ENCODE measurements around the gene HEG1.

Gene HEG1

DNA sequence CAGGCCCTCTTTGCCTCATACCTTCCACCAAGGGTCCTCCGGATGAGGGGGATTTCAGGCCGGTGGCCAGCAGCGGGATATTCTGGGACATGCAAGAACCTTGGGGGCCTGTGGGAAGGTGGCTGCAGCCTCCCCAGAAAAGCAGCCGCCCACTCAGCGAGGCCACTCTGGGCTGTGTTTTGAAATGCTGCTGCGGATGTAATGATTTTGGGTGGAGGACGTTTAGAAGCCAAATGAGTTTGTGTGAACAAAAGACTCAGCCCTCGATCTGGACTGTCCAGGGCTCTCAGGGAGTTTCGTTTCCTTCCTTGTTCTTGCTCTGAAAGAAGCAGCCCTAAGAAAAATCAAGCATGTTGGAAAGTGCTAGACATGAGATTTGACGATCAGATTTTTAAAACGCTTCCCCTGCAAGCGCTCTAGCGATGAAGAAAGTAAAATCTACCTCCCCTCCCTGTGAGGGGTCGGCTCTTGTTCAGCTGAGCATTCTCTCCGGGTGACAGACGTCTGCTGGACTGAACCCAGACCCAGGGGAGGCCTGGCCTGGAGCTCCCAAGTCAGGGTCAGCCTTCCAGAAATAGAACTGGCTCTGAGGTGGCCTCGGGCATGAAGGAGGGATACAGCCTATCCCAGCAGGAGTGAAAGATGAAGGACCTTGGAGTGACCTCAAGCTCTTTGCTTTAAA is 12.9 kb downstream of the HEG1 start:
- H3K27ac ChIP-seq (ENCODE audit: low read length), result no peak overlapping the region

DNA sequence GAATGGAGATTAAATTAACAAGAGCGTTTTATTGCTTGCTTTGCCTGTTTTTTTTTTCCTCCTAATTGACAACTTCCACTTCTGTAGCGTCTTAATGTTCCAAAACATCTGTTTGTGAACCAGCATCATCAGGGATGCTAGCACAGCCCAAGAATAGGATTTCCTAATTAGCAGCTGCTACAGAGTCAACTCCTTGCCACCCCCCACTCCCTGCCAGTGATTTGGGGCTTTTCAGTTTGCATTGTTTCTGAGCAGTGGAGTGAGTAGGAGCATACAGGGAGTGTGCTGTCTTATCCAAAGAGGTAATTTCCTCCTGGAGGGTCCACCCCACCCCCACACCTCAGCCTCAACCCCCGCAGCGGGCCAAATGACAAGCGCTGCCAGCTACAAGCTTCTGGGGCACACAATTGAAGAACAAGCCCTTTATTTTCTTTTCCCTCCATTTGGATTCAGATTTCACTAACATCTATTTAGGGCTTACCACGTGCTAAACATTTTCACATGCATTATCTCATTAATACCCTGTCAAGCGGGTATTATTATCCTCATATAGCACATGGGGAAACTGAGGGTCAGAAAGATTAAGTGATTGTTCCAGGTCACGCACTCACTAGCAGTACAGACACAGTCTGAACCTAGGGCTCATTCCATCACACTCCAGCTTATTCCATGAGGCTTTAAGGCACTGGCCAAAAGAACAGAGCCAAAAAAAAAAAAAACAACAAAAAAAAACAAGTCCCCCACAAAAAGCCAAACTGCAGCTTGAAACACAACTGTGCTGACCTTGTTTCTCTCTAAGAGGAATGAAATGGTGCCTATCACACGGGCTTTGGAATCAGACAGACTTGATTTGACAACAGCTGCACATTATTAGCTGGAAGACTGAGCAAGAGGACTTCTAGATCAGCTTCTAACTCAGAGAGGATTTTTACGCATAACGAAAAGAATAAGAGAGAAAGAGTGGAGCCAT is 16.4 kb downstream of the HEG1 start:
- H3K27me3 ChIP-seq (replicated peaks; ENCODE audit: insufficient read depth, low read length), result no peaks in the 10 kb centered on the region

More for the DNA sequence above, 12.9 kb downstream of the HEG1 start:
- no peak for TF ChIP-seq EZH2 (optimal IDR thresholded peaks at IDR 0.05; ENCODE audit: low read depth, low read length)
- TF ChIP-seq EZH2phosphoT487 (IDR thresholded peaks at IDR 0.05; ENCODE audit: low read length), result no peak
- TF ChIP-seq, protein P1, sequence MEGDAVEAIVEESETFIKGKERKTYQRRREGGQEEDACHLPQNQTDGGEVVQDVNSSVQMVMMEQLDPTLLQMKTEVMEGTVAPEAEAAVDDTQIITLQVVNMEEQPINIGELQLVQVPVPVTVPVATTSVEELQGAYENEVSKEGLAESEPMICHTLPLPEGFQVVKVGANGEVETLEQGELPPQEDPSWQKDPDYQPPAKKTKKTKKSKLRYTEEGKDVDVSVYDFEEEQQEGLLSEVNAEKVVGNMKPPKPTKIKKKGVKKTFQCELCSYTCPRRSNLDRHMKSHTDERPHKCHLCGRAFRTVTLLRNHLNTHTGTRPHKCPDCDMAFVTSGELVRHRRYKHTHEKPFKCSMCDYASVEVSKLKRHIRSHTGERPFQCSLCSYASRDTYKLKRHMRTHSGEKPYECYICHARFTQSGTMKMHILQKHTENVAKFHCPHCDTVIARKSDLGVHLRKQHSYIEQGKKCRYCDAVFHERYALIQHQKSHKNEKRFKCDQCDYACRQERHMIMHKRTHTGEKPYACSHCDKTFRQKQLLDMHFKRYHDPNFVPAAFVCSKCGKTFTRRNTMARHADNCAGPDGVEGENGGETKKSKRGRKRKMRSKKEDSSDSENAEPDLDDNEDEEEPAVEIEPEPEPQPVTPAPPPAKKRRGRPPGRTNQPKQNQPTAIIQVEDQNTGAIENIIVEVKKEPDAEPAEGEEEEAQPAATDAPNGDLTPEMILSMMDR (IDR thresholded peaks at IDR 0.05; ENCODE audit: low read length), result no peak
- Histone ChIP-seq H3K79me2 (ENCODE audit: low read length) (no peaks in the 10 kb centered on the region), H3K9ac (ENCODE audit: low read length) (no peak overlapping the region), H3F3A (ENCODE audit: insufficient read depth, low read length) (no peaks in the 10 kb centered on the region), H3K36me3 (replicated peaks; ENCODE audit: insufficient read depth, low read length) (no peaks in the 10 kb centered on the region), H3K4me2 (ENCODE audit: low read depth, low read length) (no peak overlapping the region), H3K27me3 (replicated peaks; ENCODE audit: insufficient read depth, low read length) (no peaks in the 10 kb centered on the region), H3K4me3 (ENCODE audit: low read length) (no peak overlapping the region), H3K9me3 (replicated peaks; ENCODE audit: insufficient read depth, low read length) (no peaks in the 10 kb centered on the region), H3K9me2 (replicated peaks; ENCODE audit: insufficient read depth, low read length) (no peaks in the 10 kb centered on the region), H3K4me1 (ENCODE audit: low read length) (no peaks in the 10 kb centered on the region), H4K20me1 (ENCODE audit: insufficient read depth, low read length) (no peaks in the 10 kb centered on the region), H2AFZ (ENCODE audit: low read length) (no peak overlapping the region)
- no peak for DNase-seq

GRCh38 chr3:125037498-125038150 is 18.2 kb downstream of the HEG1 start:
- H3K79me2 ChIP-seq (ENCODE audit: low read length), result no peaks in the 10 kb centered on the region
- DNase-seq, result no peak
- no peak overlapping the region for H3K27ac ChIP-seq (ENCODE audit: low read length)
- no peaks in the 10 kb centered on the region for H3K4me1 ChIP-seq (ENCODE audit: low read length)
- no peaks in the 10 kb centered on the region for H3F3A ChIP-seq (ENCODE audit: insufficient read depth, low read length)
- no peak overlapping the region for H3K4me2 ChIP-seq (ENCODE audit: low read depth, low read length)
- H3K4me3 ChIP-seq (ENCODE audit: low read length), result no peak overlapping the region
- H2AFZ ChIP-seq (ENCODE audit: low read length), result no peak overlapping the region
- TF ChIP-seq, protein P1 (IDR thresholded peaks at IDR 0.05; ENCODE audit: low read length), result no peak
- TF ChIP-seq EZH2phosphoT487 (IDR thresholded peaks at IDR 0.05; ENCODE audit: low read length) (no peak), EZH2 (optimal IDR thresholded peaks at IDR 0.05; ENCODE audit: low read depth, low read length) (no peak)
- H4K20me1 ChIP-seq (ENCODE audit: insufficient read depth, low read length), result no peaks in the 10 kb centered on the region
- no peaks in the 10 kb centered on the region for H3K36me3 ChIP-seq (replicated peaks; ENCODE audit: insufficient read depth, low read length)
- no peak overlapping the region for H3K9ac ChIP-seq (ENCODE audit: low read length)
- H3K9me2 ChIP-seq (replicated peaks; ENCODE audit: insufficient read depth, low read length), result no peaks in the 10 kb centered on the region
- H3K9me3 ChIP-seq (replicated peaks; ENCODE audit: insufficient read depth, low read length), result no peaks in the 10 kb centered on the region
- no peaks in the 10 kb centered on the region for H3K27me3 ChIP-seq (replicated peaks; ENCODE audit: insufficient read depth, low read length)

More for the DNA sequence above, 16.4 kb downstream of the HEG1 start:
- Histone ChIP-seq H3K9me2 (replicated peaks; ENCODE audit: insufficient read depth, low read length) (no peaks in the 10 kb centered on the region), H2AFZ (ENCODE audit: low read length) (no peak overlapping the region), H3K79me2 (ENCODE audit: low read length) (no peaks in the 10 kb centered on the region), H3K4me2 (ENCODE audit: low read depth, low read length) (no peak overlapping the region), H3K4me1 (ENCODE audit: low read length) (no peaks in the 10 kb centered on the region), H3K36me3 (replicated peaks; ENCODE audit: insufficient read depth, low read length) (no peaks in the 10 kb centered on the region), H3F3A (ENCODE audit: insufficient read depth, low read length) (no peaks in the 10 kb centered on the region), H3K9me3 (replicated peaks; ENCODE audit: insufficient read depth, low read length) (no peaks in the 10 kb centered on the region), H3K27ac (ENCODE audit: low read length) (no peak overlapping the region), H4K20me1 (ENCODE audit: insufficient read depth, low read length) (no peaks in the 10 kb centered on the region), H3K9ac (ENCODE audit: low read length) (no peak overlapping the region), H3K4me3 (ENCODE audit: low read length) (no peak overlapping the region)
- DNase-seq, result no peak
- no peak for TF ChIP-seq EZH2phosphoT487 (IDR thresholded peaks at IDR 0.05; ENCODE audit: low read length)
- TF ChIP-seq, protein P1 (IDR thresholded peaks at IDR 0.05; ENCODE audit: low read length), result no peak
- TF ChIP-seq EZH2 (optimal IDR thresholded peaks at IDR 0.05; ENCODE audit: low read depth, low read length), result no peak
